Measurements from ENCODE around the gene TIPRL.

Gene TIPRL

DNA sequence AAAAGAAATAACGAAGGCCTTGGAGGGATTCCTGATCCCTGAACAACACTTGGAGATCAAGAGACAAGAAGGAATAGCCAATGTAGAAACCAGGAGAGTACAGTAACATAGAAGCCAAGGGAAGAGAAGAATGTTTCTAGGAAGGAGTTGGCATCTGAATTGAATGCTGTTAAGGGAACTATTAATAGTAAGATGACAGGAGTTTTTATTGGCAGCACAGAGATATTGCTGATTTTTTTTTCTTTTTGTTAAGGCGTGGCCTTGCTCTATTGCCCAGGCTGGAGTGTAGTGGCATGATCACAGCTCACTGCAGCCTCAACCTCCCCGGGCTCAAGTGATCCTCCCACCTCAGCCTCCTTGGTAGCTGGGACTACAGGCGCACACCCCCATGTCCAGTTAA is 37.4 kb downstream of the TIPRL start:
- DNase-seq (ENCODE audit: low spot score), result no peak

DNA sequence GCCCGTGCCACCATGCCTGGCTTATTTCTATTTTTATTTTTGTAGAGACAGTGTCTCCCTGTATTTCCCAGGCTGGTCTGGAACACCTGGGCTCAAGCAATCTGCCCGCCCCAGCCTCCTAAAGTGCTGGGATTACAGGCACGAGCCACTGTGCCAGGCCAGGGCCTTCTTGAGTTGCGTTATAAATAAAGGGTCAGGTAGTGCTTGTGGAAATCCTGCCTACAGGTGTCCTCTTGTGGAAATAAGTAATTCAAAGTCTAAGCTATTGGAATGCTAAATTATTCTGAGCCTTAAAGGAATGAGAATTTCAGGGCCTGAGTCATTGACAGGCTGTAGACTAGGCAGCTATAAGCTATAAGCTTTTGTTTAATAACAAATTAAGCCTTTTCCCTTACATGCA is 38.9 kb downstream of the TIPRL start:
- no peak for DNase-seq (ENCODE audit: low spot score)

DNA sequence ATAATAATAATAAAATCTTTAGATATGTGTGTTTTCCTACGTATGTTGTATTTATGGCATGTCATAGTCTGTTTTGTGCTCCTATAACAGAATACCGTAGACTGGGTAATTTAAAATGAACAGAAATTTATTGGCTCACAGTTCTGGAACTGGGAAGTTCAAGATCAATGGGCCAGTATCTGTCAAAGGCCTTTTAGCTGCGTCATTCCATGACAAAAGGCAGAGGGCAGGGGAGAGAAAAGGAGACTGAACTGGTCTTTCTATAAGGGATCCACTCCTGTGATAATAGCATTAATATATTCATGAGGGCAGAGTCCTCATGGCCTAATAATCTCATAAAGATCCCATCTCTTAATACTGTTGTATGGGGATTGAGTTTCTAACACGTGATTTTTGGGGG is 39.9 kb downstream of the TIPRL start:
- DNase-seq (ENCODE audit: low spot score), result no peak

- DNase-seq (ENCODE audit: low spot score), result no peak
Observed at GRCh38 chr1:168220470-168220871, 41.7 kb downstream of the TIPRL start.

DNA sequence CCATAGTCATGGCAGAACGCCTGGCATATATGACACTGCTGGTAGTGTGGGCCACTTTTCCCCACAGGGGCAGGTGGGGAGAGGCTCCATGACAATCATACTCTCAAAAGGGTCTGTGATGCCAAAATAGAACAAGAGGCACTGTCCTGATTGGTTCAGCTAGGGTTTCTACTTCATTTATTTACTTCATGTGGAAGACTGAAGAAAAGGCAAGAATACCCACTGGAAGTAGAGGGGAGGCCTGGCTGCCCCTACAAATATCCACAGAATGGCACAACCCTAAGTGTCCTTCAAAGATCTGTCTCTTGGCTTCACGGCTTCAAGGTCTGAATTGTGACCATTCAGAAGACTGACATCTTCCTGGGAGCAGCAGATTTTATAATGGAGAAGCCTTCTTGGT is 42.5 kb downstream of the TIPRL start:
- no peak for DNase-seq (ENCODE audit: low spot score)

DNA sequence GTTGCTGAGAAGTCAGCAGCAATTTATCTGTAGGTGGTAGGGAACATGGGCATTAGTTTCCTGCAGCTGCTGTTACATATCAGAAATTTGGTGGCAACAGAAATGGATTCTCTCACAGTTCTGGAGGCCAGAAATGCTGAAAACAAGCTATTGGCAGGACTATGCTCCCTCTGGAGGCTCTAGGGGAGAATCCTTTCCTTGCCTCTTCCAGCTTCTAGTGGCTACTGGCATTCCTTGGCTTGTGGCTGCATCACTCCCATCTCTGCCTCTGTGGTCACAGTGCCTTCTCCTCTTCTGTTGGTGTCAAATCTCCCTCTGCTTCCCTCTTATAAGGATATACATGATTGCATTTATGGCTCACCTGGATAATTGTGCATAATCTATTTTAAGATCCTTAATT is 44.5 kb downstream of the TIPRL start:
- DNase-seq (ENCODE audit: low spot score), result no peak

GRCh38 chr1:168223681-168224540 is 45.1 kb downstream of the TIPRL start:
- DNase-seq (ENCODE audit: low spot score), result no peak

GRCh38 chr1:168224991-168225390 is 46.2 kb downstream of the TIPRL start:
- no peak for DNase-seq (ENCODE audit: low spot score)

DNA sequence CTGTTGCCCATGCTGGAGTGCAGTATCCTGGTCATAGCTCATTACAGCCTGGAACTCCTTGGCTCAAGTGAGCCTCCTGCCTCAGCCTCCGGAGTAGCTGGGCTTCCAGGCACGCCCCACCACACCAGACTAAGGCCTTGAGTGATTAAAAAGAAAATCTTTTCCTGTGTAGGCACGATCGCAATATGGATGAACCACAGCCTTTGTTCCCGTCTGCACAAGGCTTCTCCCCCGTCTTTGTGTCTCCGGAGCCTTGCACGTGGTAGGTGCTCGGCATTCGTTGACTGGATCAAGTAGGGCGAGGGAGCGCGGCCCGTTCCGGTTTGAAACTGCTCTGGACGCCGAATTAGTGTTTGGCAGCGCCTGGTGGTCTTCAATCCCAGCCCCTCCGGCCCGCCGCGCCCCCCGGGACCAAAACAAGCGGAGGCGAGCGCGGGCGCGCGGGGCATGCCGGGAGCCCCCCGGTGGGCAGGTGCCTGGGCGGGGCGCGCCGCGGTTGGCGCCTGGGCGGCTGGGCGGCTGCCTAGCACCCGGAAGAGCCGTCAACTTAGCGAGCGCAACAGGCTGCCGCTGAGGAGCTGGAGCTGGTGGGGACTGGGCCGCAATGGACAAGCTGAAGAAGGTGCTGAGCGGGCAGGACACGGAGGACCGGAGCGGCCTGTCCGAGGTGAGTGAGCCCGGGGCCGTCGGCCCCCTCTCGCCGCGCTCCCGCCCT is 46.9 kb downstream of the TIPRL start, which contains the start of gene SFT2D2:
Gene SFT2D2, plus strand, starts transcription at position 529 of the 715 bp plus-strand sequence. Its CDS starts 76 bp downstream, at position 605.
- peak; percentile 87 for DNase-seq (ENCODE audit: low spot score)

- no peak for DNase-seq (ENCODE audit: low spot score)
Observed at GRCh38 chr1:168227620-168228019, 48.9 kb downstream of the TIPRL start.

- DNase-seq (ENCODE audit: low spot score), result no peak
Observed at GRCh38 chr1:168229893-168230292, 51.1 kb downstream of the TIPRL start.

DNA sequence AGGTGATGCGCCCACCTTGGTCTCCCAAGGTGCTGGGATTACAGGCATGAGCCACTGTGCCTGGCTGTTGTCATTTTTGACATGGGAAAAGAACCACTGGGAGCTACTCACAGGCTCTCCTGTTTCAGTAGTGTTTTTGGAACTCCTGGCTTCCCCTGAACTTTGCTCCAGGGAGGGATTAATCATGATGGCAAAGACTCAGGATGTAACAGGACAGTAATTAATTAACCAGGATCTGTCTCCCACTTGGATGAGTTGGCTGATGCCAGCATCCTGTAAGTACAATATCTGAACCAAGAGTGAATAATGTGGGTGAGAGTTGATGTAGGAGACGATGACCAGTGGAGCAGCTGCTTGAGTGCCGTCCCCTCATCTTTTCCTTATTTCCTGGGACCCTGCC is 51.9 kb downstream of the TIPRL start:
- no peak for DNase-seq (ENCODE audit: low spot score)

DNA sequence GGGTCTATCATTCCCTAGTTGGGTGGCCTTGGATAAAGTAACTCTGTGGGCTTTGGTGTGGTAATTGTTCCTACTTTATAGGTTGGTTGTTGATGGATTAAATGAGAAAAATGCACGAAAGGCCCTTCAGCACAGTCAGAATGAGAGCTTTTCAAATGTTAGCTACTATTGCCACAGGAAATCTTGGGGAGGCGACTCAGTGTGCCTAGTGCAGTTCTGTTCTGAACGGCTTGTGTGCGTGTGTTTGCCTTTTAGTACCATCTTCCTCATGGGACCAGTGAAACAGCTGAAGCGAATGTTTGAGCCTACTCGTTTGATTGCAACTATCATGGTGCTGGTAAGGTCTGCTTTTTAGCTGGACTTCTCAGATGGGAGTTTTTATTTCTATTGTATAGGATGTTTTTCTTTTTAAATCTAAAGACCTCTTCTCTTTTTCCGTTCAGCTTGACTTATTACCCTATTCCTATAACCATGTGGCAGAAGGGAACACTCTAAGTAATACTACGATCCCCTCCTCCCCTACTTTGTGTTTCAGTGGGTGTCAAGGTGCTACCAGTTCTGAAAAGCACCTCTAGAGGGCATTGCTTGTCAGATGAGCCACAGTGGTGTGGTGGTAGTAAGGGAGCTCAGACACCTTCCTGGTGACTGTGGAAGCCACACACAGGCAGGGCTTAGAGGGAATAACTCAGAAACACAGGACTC is 56.2 kb downstream of the TIPRL start:
- DNase-seq (ENCODE audit: low spot score), result no peak

DNA sequence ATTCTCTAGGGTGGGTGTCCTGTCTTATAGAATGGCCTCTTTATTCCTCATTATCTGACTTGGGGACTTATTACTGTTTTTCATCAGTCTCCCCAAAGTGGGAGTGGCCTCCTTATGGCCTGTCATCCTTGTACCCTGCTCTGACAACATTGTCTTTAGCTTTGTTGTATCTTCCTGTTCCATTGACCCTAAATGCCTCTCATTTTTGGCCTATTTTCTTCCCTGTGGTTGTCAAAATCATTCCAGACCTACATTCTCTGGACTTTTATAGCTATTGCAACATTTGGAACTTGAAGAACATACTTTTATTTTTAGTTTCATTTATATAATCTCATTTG is 56.8 kb downstream of the TIPRL start:
- no peak for DNase-seq (ENCODE audit: low spot score)

GRCh38 chr1:168235937-168236336 is 57.2 kb downstream of the TIPRL start:
- DNase-seq (ENCODE audit: low spot score), result no peak

GRCh38 chr1:168236836-168237611 is 58.3 kb downstream of the TIPRL start:
- DNase-seq (ENCODE audit: low spot score), result no peak

DNA sequence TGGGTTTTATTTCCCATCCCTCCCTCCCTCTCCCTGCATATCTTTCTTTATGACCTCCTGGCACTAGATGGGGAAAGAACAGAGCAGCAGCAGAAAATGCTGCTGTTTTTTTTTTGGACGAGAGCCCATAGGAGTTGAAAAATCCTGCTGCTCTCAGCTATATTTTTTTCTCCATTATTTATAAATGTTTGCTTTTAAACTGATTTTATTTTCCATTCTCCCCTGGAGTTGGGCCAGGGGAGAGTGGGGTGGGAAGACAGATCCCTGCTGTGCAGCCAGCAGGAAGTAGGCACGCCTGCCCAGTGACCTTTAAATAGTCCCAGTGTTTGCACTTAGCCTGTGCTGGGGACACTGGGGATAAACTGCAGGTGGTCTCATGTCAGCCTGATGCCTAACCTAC is 64.4 kb downstream of the TIPRL start:
- no peak for DNase-seq (ENCODE audit: low spot score)

GRCh38 chr1:168243636-168244212 is 65.0 kb downstream of the TIPRL start:
- no peak for DNase-seq (ENCODE audit: low spot score)

DNA sequence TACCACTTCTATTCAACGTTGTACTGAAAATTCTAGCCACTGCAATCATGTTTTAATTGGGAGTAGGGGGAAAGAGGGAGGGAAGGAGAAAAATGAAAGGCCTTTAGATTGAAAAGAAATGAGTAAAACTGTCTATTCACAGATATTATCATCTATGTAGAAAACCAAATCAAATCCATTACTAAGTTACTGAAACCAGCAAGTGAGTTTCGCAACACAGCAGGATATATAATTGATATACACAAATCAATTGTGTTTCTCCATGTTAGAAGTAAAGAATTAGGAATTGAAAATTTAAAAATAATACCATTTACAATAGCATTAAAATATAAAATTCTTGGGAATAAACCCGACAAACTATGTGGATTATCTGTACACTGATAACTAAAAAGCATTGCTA is 66.3 kb downstream of the TIPRL start:
- no peak for DNase-seq (ENCODE audit: low spot score)

DNA sequence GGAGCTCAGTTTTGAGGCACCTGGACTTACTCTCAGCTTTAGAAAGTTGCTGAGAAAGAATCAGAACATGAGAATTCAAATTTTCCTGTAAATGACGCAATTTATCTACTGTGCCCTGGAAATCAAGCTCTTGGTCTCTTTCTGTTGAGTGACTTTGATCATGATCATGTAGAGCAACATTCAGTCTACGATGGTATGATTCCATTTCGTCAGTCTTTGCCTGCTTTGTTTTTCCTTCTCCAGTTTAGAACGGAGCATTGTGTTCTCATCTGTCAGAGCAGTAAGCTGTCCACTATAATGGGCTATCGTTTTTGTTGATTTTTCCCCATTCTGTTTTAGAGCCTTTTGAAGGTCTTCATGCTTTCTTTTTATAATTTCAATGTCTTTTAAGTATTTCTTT is 67.7 kb downstream of the TIPRL start:
- no peak for DNase-seq (ENCODE audit: low spot score)

All from ecto neural progenitor cell (in vitro differentiated cells).